Measurements from ENCODE around the gene LEKR1. TPM values are rescaled to one million over a fixed set of nuclear protein-coding genes. Genes with fewer than 3 reads are reported as not detected.
"Not testable (repeated sequence)": the region's sequence is repeated elsewhere in the genome, so short reads cannot be mapped to it uniquely, and the experiment has no call there.

The LEKR1 gene
- total RNA-seq, 1 donor from 2014 or later, result not detected

- DNase-seq (ENCODE audit: extremely low read depth, low read depth, low spot score), result no peak
These were observed 8.3 kb downstream of the LEKR1 start for GRCh38 chr3:156834435-156834834.

- no peak for DNase-seq (ENCODE audit: extremely low read depth, low read depth, low spot score)
These were observed 8.9 kb downstream of the LEKR1 start for GRCh38 chr3:156834962-156835535.

- no peak for DNase-seq (ENCODE audit: extremely low read depth, low read depth, low spot score)
These were observed 10.5 kb downstream of the LEKR1 start for GRCh38 chr3:156836701-156837100.

- no peak for DNase-seq (ENCODE audit: extremely low read depth, low read depth, low spot score)
These were observed 11.0 kb downstream of the LEKR1 start for GRCh38 chr3:156837115-156837514.

- DNase-seq (ENCODE audit: extremely low read depth, low read depth, low spot score), result no peak
These were observed 11.9 kb downstream of the LEKR1 start for GRCh38 chr3:156838035-156838434.

GRCh38 chr3:156840826-156841689 is 14.9 kb downstream of the LEKR1 start:
- no peak for DNase-seq (ENCODE audit: extremely low read depth, low read depth, low spot score)

- no peak for DNase-seq (ENCODE audit: extremely low read depth, low read depth, low spot score)
These were observed 17.1 kb downstream of the LEKR1 start for GRCh38 chr3:156843071-156843808.

- no peak for DNase-seq (ENCODE audit: extremely low read depth, low read depth, low spot score)
These were observed 21.7 kb downstream of the LEKR1 start for GRCh38 chr3:156847752-156848448.

- DNase-seq (ENCODE audit: extremely low read depth, low read depth, low spot score), result no peak
These were observed 33.4 kb downstream of the LEKR1 start for GRCh38 chr3:156859578-156859977.

- no peak for DNase-seq (ENCODE audit: extremely low read depth, low read depth, low spot score)
These were observed 34.7 kb downstream of the LEKR1 start for GRCh38 chr3:156860873-156861272.

GRCh38 chr3:156862338-156862737 is 36.2 kb downstream of the LEKR1 start:
- no peak for DNase-seq (ENCODE audit: extremely low read depth, low read depth, low spot score)

GRCh38 chr3:156865732-156866131 is 39.6 kb downstream of the LEKR1 start:
- DNase-seq (ENCODE audit: extremely low read depth, low read depth, low spot score), result no peak

- no peak for DNase-seq (ENCODE audit: extremely low read depth, low read depth, low spot score)
These were observed 41.0 kb downstream of the LEKR1 start for GRCh38 chr3:156867174-156867573.

GRCh38 chr3:156867920-156868319 is 41.8 kb downstream of the LEKR1 start:
- no peak for DNase-seq (ENCODE audit: extremely low read depth, low read depth, low spot score)

GRCh38 chr3:156873906-156874305 is 47.8 kb downstream of the LEKR1 start:
- DNase-seq (ENCODE audit: extremely low read depth, low read depth, low spot score), result no peak

- DNase-seq (ENCODE audit: extremely low read depth, low read depth, low spot score), result not testable (repeated sequence)
These were observed 53.3 kb downstream of the LEKR1 start for GRCh38 chr3:156879491-156879890.

- no peak for DNase-seq (ENCODE audit: extremely low read depth, low read depth, low spot score)
These were observed 59.6 kb downstream of the LEKR1 start for GRCh38 chr3:156885761-156886160.

GRCh38 chr3:156888176-156888575 is 62.0 kb downstream of the LEKR1 start:
- no peak for DNase-seq (ENCODE audit: extremely low read depth, low read depth, low spot score)

- DNase-seq (ENCODE audit: extremely low read depth, low read depth, low spot score), result no peak
These were observed 62.4 kb downstream of the LEKR1 start for GRCh38 chr3:156888576-156888975.

GRCh38 chr3:156892701-156893100 is 66.5 kb downstream of the LEKR1 start:
- DNase-seq (ENCODE audit: extremely low read depth, low read depth, low spot score), result no peak

GRCh38 chr3:156895374-156895773 is 69.2 kb downstream of the LEKR1 start:
- DNase-seq (ENCODE audit: extremely low read depth, low read depth, low spot score), result not testable (repeated sequence)
